Thyroid gland (tissue), 4 donors: Measurements from ENCODE around the gene SAMD4A.

Source experiments
- CTCF ChIP-seq, 6 experiments: fragments of 200-600 bp in 3 of 6; fragments of 450-650 bp in 3 of 6; sonication (generic) in 3 of 6; IDR thresholded peaks; one replicate each; pipeline ENCODE4 v1.5.1; 2016 to 2019; ENCODE audit warnings: antibody characterized with exemption in 6 of 6, mild to moderate bottlenecking in 2 of 6, inconsistent platforms in 1 of 6, moderate library complexity in 1 of 6
- POLR2A ChIP-seq, 2 donors: fragments of 450-650 bp; IDR thresholded peaks; one replicate each; pipeline ENCODE4 v1.6.1; 2017; ENCODE audit warnings: antibody characterized with exemption in 2 of 2, mild to moderate bottlenecking in 2 of 2, moderate library complexity in 1 of 2

DNA sequence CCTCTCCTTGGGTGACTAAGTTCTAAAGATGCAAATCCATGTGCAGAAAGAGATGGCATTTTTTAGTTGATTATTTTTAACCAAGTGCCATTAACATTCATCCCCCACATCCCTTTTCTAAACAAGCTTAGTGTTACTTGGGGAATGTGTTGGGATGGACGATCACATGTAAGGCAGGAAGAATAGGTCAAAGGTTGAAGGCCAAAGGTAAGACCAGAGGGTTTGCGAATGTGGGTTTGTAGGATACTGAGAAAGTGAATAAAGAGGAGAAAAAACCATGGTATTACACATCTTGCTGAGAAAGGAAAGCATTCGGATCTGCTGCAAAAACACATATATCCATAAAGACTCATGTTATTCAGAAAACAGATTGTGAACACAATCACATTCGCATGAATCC, 224.1 kb downstream of the SAMD4A start:
- TF ChIP-seq CTCF (IDR thresholded peaks at IDR 0.05), result no peak
- no peak for TF ChIP-seq POLR2A (IDR thresholded peaks at IDR 0.05)
